ENCODE measurements around the gene SH3RF3. TPM values are rescaled to one million over a fixed set of nuclear protein-coding genes. Genes with fewer than 3 reads are reported as not detected.

SH3RF3 gene
- total and polyA plus RNA-seq, 10 of the 15 experiments (the other 5 are each of a cell fraction or from before 2014, with no cell fraction given): 0.08 to 8.8 (median 2.3) TPM

- no peak overlapping the region for H3K9ac ChIP-seq (ENCODE audit: control insufficient read depth, insufficient read depth, low read length)
- no peaks in the 10 kb centered on the region; the same call in 1 of the 2 replicates for H3K4me1 ChIP-seq (ENCODE audit: control insufficient read depth, insufficient read depth, low read length)
- CTCF ChIA-PET: interaction anchor here (0.7 to 2.1 kb wide), 9 partner anchors 11 to 248 kb away, joined by 3 to 6 read pairs (median 3); no protein-coding TSS in a partner anchor
- WGBS (ENCODE audit: insufficient coverage, insufficient replicate concordance, low lambda C conversion rate, missing lambda C conversion rate): 41% methylated on average over 10 of the region's 10 CpGs
- H3K4me3 ChIP-seq: no peak overlapping the region
- no peak for ATAC-seq
- H4K20me1 ChIP-seq (ENCODE audit: control insufficient read depth, insufficient read depth): no peaks in the 10 kb centered on the region
- in situ Hi-C loops (cut with MboI) (no loop called here), intact Hi-C loops (cut with micrococcal nuclease; ENCODE audit: unreplicated experiment) (no loop called here)
- no TSS peak for BruUV-seq (replicated peaks)
- no peaks in the 10 kb centered on the region for H3K9me3 ChIP-seq (replicated peaks; ENCODE audit: control insufficient read depth, insufficient read depth, low read length)
- no peaks in the 10 kb centered on the region for H3K36me3 ChIP-seq (ENCODE audit: control insufficient read depth in 2 of 2, insufficient read depth in 2 of 2, low read length in 1 of 2)
- TF ChIP-seq GABPA (IDR thresholded peaks at IDR 0.05; ENCODE audit: low read depth) (no peak), BMI1 (IDR thresholded peaks at IDR 0.05; ENCODE audit: borderline replicate concordance) (no peak), YBX1 (IDR thresholded peaks at IDR 0.05) (no peak), JUNB (IDR thresholded peaks at IDR 0.05) (no peak), RELB (IDR thresholded peaks at IDR 0.05; ENCODE audit: low read depth) (no peak), SP1 (IDR thresholded peaks at IDR 0.05; ENCODE audit: low read depth, low read length) (no peak)
- H3K4me2 ChIP-seq (ENCODE audit: control insufficient read depth, insufficient read depth): no peak overlapping the region
- no peak overlapping the region for H2AFZ ChIP-seq (ENCODE audit: control insufficient read depth, low read depth, low read length)
- DNase-seq (ENCODE audit: low read depth, low spot score): no peak
- POLR2A ChIA-PET: no interaction called here
- no peaks in the 10 kb centered on the region for H3K27me3 ChIP-seq (replicated peaks in 1 of 2; ENCODE audit: control insufficient read depth in 2 of 2, insufficient read depth in 2 of 2, low read length in 1 of 2)
- H3K79me2 ChIP-seq (ENCODE audit: control insufficient read depth, insufficient read depth, low read length): no peaks in the 10 kb centered on the region
- RAD21 ChIA-PET (ENCODE audit: unreplicated experiment): interaction anchor here (1.0 kb wide), 1 partner anchor 248 kb away, joined by 3 read pairs; no protein-coding TSS in a partner anchor
- no peak for FAIRE-seq
- SMC1A ChIA-PET (ENCODE audit: uncharacterized antibody, unreplicated experiment): interaction anchor here (1.2 to 3.8 kb wide), 4 partner anchors 10 to 248 kb away, joined by 4 to 13 read pairs (median 4); no protein-coding TSS in a partner anchor
- no peak overlapping the region for H3K27ac ChIP-seq (ENCODE audit: control insufficient read depth, insufficient read depth)
These were observed 133.1 kb downstream of the SH3RF3 start for GRCh38 chr2:109261906-109262631.

Measured in GM12878 (cell line).